Hepatocyte (in vitro differentiated cells): ENCODE data around the gene SMS. TPM values are rescaled to one million over a fixed set of nuclear protein-coding genes. Genes with fewer than 3 reads are reported as not detected.

ENCODE experiments used
- DNase-seq: peaks from one replicate; pipeline ENCODE4 v3.0.0-alpha.2; 2016; ENCODE audit warnings: low spot score
- H2AFZ ChIP-seq: fragments of 200-600 bp; sonication (generic); 2 replicates; pipeline ENCODE4 v1.6.0; 2016; ENCODE audit warnings: antibody characterized with exemption, mild to moderate bottlenecking
- H3K27ac ChIP-seq: fragments of 200-600 bp; sonication (generic); 2 replicates; pipeline ENCODE4 v1.5.1; 2016; ENCODE audit warnings: mild to moderate bottlenecking
- H3K27me3 ChIP-seq: fragments of 200-600 bp; sonication (generic); 2 replicates; pipeline ENCODE4 v1.6.1; 2016
- H3K36me3 ChIP-seq: fragments of 200-600 bp; sonication (generic); replicated peaks from 2 replicates; pipeline ENCODE4 v1.5.1; 2016; ENCODE audit warnings: low read depth; ENCODE audit not compliant: insufficient read depth
- H3K4me1 ChIP-seq: fragments of 200-600 bp; sonication (generic); 2 replicates; pipeline ENCODE4 v1.5.1; 2016; ENCODE audit warnings: mild to moderate bottlenecking, moderate library complexity; ENCODE audit not compliant: insufficient read depth
- H3K4me2 ChIP-seq: fragments of 200-600 bp; sonication (generic); 2 replicates; pipeline ENCODE4 v1.6.0; 2016
- H3K4me3 ChIP-seq: fragments of 200-600 bp; sonication (generic); 2 replicates; pipeline ENCODE4 v1.5.1; 2016; ENCODE audit warnings: mild to moderate bottlenecking
- H3K79me2 ChIP-seq: fragments of 200-600 bp; sonication (generic); 2 replicates; pipeline ENCODE4 v1.6.0; 2017; ENCODE audit warnings: mild to moderate bottlenecking
- H3K9me2 ChIP-seq: fragments of 200-600 bp; sonication (generic); replicated peaks from 2 replicates; pipeline ENCODE4 v1.6.0; 2017; ENCODE audit warnings: mild to moderate bottlenecking; ENCODE audit not compliant: insufficient read depth
- H3K9me3 ChIP-seq: fragments of 200-600 bp; sonication (generic); 2 replicates; pipeline ENCODE4 v1.5.1; 2016; ENCODE audit warnings: low read depth, mild to moderate bottlenecking
- H4K20me1 ChIP-seq: fragments of 200-600 bp; sonication (generic); 2 replicates; pipeline ENCODE4 v1.6.0; 2016; ENCODE audit warnings: mild to moderate bottlenecking; ENCODE audit not compliant: insufficient read depth, poor library complexity, severe bottlenecking
- CTCF ChIP-seq: fragments of 200-600 bp; sonication (generic); IDR thresholded peaks from 2 replicates; pipeline ENCODE4 v1.5.1; 2016; ENCODE audit warnings: antibody characterized with exemption, mild to moderate bottlenecking; ENCODE audit not compliant: poor library complexity
- EZH2 ChIP-seq: fragments of 200-600 bp; sonication (generic); IDR thresholded peaks from 2 replicates; pipeline ENCODE4 v1.6.1; 2016; ENCODE audit warnings: antibody characterized with exemption, mild to moderate bottlenecking, borderline replicate concordance
- EZH2phosphoT487 ChIP-seq: fragments of 200-600 bp; sonication (generic); IDR thresholded peaks from one replicate; pipeline ENCODE4 v1.6.1; 2018; ENCODE audit warnings: antibody characterized with exemption, mild to moderate bottlenecking, low read depth, moderate library complexity; ENCODE audit not compliant: unreplicated experiment, severe bottlenecking
- WGBS: methylation state at CpG from one replicate; pipeline ENCODE4 v1.1.6; 2016; ENCODE audit warnings: low lambda C conversion rate; ENCODE audit errors: missing lambda C conversion rate; 5-methylcytosine and 5-hydroxymethylcytosine counted together
- polyA plus RNA-seq: library from polyadenylated mRNA; unstranded; fragments of >200 nt; fragmentation: Nextera tagmentation; extraction: Ambion mirVana; gene quantifications from 2 replicates; pipeline ENCODE4 v1.2.1, GENCODE V29; 2016
- total RNA-seq: library from RNA; depleted of rRNA; stranded (reverse); fragments of >200 nt; gene quantifications from 2 replicates; pipeline ENCODE4 v1.2.3, GENCODE V29; 2014

SMS gene
- total and polyA plus RNA-seq, 2 experiments from 2014 or later = 70.1 to 80.9 TPM

- H3K4me2 ChIP-seq = no peak overlapping the region
- no peaks in the 10 kb centered on the region for H3K36me3 ChIP-seq
- WGBS = 85% methylated on average over 13 of the region's 13 CpGs
- no peak overlapping the region for H3K4me3 ChIP-seq
- H3K27ac ChIP-seq = no peak overlapping the region
- H4K20me1 ChIP-seq = no peaks in the 10 kb centered on the region
- H3K9me3 ChIP-seq = no peaks in the 10 kb centered on the region
- no peaks in the 10 kb centered on the region for H3K79me2 ChIP-seq
- DNase-seq = no peak
- TF ChIP-seq EZH2 = no peak
- TF ChIP-seq CTCF = no peak
- no peak for TF ChIP-seq EZH2phosphoT487
- H3K27me3 ChIP-seq = no peaks in the 10 kb centered on the region
- no peaks in the 10 kb centered on the region for H3K4me1 ChIP-seq
- no peaks in the 10 kb centered on the region for H3K9me2 ChIP-seq
- no peak overlapping the region for H2AFZ ChIP-seq
These were observed 97.5 kb downstream of the SMS start for GRCh38 chrX:22037911-22038537.

GRCh38 chrX:22039541-22039940, 99.0 kb downstream of the SMS start:
- no peaks in the 10 kb centered on the region for H3K79me2 ChIP-seq
- H3K27ac ChIP-seq = no peak overlapping the region
- H3K4me2 ChIP-seq = no peak overlapping the region
- WGBS = 83% methylated on average over 6 of the region's 6 CpGs
- no peaks in the 10 kb centered on the region for H3K9me3 ChIP-seq
- H4K20me1 ChIP-seq = no peaks in the 10 kb centered on the region
- H3K27me3 ChIP-seq = no peaks in the 10 kb centered on the region
- no peaks in the 10 kb centered on the region for H3K36me3 ChIP-seq
- no peaks in the 10 kb centered on the region for H3K4me1 ChIP-seq
- H2AFZ ChIP-seq = no peak overlapping the region
- no peak overlapping the region for H3K4me3 ChIP-seq
- no peaks in the 10 kb centered on the region for H3K9me2 ChIP-seq
- DNase-seq = no peak
- TF ChIP-seq CTCF (no peak), EZH2 (no peak), EZH2phosphoT487 (no peak)

GRCh38 chrX:22040184-22040583, 99.7 kb downstream of the SMS start:
- H3K27ac ChIP-seq = no peak overlapping the region
- no peak overlapping the region for H3K4me2 ChIP-seq
- H4K20me1 ChIP-seq = no peaks in the 10 kb centered on the region
- no peaks in the 10 kb centered on the region for H3K4me1 ChIP-seq
- H2AFZ ChIP-seq = no peak overlapping the region
- no peaks in the 10 kb centered on the region for H3K9me2 ChIP-seq
- H3K27me3 ChIP-seq = no peaks in the 10 kb centered on the region
- DNase-seq = no peak
- no peaks in the 10 kb centered on the region for H3K36me3 ChIP-seq
- TF ChIP-seq CTCF = no peak
- no peak for TF ChIP-seq EZH2phosphoT487
- TF ChIP-seq EZH2 = no peak
- no peaks in the 10 kb centered on the region for H3K79me2 ChIP-seq
- no peaks in the 10 kb centered on the region for H3K9me3 ChIP-seq
- H3K4me3 ChIP-seq = no peak overlapping the region
- WGBS = 91% methylated on average over 2 of the region's 2 CpGs
